ENCODE data around the gene SPTB. TPM values are rescaled to one million over a fixed set of nuclear protein-coding genes. Genes with fewer than 3 reads are reported as not detected.

The SPTB gene
- total RNA-seq, 1 donor from 2014 or later, result 32.7 TPM

DNA sequence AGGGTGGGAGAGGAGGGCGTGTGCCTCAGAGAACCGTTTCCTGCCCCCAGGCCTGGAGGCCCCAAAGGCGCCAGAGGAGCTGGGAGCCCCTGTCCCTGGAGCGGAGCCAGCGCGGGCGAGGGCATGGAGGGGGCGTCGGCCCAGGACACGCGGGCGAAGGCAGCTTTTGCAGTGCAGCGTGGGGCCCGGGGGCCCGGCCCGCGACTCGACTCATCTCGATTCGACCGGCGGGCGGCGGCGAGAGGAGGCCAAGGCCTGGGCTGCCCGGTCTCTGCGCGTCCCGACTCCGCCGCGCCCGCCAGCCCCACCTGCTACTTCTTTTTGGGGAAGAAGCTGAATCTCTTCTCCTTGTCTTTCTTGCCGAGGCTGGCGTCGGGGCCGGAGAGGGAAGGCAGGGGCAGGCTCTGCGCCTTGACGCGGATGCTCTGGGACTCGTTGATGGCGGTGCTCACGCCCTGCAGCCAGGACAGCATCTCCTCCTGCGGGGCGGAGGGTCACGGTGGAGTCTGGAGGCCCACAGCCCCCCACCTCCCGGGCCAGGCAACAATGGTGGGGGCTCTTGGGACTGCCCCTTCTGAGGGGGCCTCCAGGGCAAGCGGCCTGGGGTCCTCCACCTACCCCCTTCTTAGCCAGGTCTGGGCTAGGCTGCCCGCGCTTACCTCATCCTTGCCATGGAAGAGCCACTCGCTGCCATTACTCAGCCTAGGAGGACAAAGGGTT lies 130.6 kb downstream of the SPTB start:
- DNase-seq, result no peak

DNA sequence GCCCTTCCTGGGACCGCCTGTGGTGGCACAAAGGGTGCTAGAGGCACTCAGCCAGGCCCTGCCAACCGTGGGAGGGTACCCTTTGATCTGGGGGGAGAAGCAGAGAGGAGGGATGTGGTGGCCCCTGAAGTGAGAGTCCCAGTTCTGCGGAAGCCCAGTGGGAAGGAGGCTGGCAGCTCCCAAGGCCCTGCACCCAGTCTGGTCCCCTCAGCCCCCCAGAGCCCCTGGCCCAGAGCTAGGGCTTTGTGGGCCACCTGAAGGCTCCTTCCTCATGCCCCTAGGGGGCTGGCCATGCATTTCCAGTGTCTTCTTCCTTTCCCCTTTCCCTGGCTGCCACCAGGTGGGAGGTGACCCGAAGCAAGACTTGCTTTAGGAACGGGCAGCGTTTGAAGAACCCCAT lies 131.2 kb downstream of the SPTB start:
- no peak for DNase-seq

DNA sequence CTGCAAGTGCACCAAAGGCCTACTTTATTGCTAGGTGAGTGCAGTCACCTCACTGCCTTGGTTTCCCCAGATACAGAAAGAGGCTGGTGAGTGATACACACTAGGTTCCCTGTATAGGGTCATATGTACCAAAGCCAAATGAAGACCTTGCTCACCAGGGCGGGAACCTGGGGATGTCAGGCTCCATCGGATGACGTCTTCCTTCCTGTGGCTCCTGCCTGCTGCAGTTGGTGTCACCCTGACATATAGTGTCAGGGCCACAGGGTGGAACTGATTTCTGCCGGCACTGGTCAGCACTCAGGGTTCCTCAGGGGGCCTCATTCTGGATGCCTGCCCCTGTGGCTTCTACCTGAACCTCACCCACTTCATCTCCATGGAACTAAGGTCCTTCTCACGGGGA lies 132.4 kb downstream of the SPTB start:
- no peak for DNase-seq

DNA sequence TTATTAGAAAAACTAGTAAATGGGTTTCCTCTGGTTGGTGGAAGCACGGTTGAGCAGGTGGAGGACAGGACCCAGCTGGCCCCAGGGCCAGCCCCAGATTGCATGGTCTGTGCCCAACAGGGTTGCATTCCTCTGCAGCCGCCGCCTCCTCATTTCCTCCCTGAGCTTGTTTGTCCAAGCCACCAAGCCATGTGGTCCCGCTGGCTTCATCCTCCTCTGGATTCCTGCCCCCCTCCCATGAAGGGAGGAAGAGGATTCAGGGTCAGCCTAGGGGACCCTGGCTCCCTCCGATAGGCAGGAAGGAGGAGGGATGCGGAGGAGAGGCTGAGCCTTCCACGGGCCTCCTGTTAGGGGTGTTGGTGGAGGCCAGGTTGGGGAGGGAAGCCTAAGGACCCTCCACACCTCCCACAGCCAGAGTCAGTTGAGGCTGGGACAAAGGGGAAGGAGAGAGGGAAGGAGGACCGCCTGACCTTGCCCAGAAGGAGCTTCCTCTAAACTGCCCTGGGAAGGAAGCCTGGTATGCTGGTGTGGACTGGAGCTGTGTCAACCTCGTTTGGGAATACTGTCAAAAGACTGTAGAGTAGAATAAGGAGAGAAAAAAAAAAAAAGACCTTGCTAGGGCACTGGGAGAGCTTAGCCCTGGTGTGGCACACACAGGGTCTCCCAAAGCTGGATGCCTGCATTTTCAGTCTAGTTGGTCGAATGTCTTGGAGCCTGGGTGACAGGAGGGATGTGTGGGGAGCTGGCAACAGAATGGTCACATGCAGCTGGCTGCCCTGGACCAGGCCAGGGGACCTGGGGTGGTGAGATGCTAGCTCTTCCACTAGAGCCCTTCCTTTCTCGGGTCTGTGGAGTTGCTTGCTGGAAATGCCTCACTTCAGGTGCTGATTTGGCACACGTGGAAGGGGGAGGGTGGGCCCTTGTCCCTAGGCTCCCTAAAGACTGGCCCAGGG lies 133.1 kb downstream of the SPTB start:
- no peak for DNase-seq

DNA sequence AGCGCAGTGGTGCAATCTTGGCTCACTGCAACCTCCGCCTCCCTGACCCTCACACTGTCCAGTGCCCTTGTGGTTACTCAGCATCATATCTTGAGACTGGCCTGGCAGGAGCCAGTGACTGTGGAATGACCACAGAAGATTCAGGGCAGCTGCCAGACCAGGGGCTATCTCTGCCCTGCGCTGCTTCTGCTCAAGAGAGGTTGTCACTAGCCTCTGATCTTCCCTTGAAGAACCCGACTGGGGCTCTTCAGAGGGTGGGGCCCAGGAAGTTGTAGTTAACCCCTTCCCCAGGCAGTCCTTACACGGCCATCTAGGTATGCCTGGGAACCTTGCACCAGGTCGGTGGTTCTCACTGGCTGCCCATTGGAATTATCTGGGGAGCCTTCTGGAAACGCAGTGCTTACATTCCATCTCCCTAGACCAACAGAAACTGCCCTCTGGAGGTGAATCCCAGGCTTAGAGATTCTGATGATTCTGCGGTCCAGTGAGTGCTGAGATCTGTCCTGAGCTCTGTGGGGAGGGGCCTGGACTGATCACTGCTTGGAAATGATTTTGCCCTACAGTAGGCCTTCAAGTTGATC lies 134.1 kb downstream of the SPTB start:
- DNase-seq, result no peak

DNA sequence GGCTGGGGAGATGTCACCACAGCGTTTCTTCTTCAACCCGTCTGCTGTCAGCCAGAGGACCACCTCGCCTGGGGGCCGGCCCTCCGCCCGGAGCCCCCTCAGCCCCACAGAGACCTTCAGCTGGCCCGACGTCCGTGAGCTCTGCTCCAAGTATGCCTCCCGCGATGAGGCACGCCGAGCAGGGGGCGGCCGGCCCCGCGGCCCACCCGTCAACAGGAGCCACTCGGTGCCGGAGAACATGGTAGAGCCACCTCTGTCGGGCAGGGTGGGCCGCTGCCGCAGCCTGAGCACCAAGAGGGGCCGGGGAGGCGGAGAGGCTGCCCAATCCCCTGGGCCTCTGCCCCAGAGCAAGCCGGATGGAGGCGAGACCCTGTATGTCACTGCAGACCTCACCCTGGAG lies 136.6 kb downstream of the SPTB start:
- no peak for DNase-seq

DNA sequence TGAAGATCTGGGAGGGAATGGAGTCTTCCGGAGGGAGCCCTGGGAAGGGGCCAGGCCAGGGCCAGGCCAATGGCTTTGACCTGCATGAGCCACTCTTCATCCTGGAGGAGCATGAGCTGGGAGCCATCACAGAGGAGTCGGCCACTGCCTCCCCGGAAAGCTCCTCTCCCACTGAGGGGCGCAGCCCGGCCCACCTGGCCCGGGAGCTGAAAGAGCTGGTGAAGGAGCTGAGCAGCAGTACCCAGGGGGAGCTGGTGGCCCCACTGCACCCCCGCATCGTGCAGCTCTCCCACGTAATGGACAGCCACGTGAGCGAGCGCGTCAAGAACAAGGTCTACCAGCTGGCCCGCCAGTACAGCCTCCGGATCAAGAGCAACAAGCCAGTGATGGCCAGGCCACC lies 137.7 kb downstream of the SPTB start:
- DNase-seq, result no peak

DNA sequence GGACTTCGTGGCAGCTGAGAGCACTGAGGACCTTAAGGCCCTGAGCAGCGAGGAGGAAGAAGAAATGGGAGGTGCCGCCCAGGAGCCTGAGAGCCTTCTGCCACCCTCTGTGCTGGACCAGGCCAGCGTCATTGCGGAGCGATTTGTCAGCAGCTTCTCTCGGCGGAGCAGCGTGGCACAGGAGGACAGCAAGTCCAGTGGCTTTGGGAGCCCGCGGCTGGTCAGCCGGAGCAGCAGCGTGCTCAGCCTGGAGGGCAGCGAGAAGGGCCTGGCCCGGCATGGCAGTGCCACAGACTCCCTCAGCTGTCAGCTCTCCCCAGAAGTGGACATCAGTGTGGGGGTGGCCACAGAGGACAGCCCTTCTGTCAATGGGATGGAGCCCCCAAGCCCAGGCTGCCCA lies 138.5 kb downstream of the SPTB start:
- no peak for DNase-seq

DNA sequence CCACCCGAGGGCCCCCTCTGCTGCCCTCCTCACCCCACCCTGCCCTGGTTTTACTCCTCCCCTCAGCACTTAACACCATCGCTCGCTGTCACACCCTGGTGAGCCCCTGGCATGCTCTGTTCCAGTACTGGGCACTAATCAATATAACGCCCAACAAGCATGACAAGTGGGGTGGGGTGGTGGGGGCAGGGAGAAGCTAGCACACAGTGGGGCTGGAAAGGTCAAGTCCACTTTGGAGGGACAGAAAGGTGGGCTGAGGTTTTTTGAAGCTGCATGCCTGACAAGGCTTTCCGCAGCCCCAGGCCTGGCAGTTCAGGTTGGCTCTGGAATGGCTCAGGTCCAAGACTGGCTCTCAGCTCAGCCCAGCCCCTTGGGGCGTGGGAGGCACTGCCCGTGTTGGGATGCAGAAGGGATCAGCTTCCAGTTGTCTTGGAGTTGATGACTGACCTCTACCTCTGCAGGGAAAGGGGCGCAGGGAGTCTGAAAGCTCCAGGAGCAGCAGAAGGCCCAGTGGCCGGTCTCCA lies 141.4 kb downstream of the SPTB start:
- DNase-seq, result no peak

DNA sequence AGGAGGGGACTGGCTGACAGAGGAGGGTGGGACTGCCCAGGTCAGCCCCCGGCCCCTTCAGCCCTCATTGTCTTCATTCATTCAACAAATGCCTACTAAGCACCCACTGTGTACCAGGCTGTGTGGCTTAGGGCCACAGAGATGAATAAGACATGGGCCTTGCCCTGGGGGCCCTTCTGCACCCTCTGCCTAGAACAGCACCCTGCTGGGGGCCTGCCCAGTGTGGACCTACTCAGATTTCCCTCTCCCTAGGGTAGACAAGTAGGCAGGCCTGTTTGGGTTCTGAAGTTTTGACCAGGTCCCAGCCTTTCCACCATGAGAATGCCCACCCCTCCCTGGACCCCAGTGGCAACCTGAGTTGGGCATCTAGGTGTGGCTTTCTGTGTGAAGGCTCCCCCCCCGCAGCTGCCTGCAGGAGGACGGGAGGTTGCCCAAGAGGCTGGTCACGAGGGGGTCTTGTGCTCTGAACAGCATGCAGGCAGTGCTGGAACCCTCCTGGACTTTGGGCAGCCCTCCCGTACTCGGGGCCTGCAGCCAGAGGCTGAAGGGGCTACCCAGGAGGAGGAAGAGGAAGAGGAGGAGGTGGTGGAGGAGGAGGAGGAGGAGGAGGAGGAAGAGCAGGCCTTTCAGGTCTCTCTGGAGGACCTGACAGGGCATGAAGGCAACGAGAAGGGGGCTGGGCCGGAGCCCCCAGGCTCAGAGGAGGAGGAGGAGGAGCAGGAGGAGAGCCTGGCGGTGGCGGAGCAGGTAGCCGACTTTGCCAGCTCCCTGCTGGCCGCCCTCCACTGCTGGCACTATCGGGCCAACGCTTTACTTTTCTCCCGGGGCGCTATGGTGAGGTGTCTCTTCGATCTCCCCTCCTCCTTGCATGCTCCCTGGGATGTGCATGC lies 142.1 kb downstream of the SPTB start:
- DNase-seq, result no peak

DNA sequence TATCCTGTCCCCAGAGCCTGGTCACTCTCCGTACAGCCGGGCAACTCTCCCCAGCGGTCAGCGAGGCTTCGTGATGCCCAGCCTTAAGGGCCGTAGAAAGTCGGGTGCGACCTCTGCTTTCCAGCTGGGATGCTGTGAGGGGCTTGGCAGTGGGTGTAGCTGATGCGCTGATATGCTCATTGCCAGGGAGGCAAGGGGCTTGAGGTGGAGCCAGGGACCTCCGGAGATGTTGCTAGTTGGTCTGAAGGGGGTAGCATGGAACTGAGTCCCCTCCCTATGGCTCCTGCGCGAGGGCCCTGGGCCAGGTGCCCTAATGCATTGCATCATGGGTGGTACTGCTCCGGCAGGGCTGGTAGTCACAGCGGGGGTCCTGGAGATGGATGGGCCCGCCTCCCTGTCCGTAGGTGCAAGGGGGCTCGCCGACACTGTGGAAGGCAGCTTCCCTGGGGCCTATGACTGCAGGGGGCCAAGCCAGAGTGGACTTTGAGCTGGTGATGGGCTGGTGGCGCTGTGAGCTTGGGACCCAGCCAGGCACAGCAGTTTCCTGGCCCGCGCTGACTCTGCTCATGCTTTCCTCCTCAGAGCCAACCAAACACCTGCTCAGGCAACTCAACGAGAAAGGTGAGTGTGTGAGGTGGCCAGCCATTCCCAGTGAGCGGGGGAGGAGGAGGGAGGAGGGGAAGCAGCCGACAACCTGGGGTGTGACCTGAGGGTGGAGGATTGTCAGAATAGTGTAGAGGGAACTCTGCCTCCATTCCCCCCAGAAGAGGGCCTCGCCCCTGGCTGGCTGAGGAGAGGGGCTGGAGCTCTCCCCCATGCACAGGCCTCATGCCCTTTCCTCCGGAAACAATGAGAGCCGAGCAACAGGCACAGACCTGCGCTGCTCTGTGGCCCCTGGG lies 143.2 kb downstream of the SPTB start:
- DNase-seq, result no peak

DNA sequence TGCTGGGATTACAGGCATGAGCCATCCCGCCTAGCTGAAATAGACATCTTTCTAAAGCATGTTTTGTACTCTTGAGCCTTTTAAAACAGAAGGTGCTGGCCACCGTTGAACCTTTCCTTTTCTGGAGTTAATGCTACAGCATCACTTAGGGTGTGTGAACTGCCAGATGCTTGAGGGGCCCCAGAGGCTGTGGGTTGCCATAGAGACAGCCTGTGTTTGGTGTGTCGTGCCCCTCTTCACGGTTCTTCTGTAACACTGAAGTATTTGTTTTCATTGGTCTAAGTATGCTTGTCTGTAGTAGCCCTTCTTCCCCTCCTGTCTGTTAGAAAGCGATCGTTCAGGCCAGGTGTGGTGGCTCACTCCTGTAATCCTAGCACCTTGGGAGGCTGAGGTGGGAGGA lies 144.7 kb downstream of the SPTB start:
- no peak for DNase-seq

DNA sequence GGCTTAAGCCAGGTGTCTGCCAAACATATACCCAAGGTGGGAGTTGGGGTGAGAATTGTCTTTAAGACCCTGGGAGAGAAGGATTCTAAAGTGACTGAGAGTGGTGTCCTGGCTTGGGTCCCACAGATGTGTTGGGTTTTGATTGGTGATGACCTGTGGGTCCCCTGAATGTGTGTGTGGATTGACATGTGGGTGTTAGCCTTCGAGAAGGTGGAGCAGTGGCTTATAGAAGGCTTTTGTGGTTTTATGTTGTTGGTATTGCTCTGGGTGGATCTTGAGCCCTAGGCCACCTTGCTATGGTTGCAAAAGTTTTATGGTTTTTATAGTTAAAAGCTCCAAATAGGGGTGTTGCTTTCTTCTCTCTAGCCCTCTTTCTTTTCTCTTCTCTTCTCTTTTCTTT lies 145.8 kb downstream of the SPTB start:
- no peak for DNase-seq

DNA sequence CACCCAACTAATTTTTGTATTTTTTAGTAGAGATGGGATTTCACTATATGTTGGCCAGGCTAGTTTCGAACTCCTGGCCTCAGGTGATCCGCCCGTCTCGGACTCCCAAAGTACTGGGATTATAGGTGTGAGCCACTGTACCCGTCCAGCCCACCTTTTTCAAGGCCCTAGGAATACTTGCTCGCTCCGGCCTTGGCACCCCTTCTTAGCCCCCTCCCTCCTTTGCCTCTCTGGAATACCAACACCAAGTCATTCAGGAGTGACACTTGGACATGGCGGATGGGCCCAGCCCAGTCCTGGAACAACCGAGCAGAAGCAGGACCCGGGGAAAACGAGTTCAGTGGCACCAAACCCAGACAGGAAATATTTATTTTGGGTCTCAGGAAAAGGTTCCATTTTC lies 146.4 kb downstream of the SPTB start:
- no peak for DNase-seq

DNA sequence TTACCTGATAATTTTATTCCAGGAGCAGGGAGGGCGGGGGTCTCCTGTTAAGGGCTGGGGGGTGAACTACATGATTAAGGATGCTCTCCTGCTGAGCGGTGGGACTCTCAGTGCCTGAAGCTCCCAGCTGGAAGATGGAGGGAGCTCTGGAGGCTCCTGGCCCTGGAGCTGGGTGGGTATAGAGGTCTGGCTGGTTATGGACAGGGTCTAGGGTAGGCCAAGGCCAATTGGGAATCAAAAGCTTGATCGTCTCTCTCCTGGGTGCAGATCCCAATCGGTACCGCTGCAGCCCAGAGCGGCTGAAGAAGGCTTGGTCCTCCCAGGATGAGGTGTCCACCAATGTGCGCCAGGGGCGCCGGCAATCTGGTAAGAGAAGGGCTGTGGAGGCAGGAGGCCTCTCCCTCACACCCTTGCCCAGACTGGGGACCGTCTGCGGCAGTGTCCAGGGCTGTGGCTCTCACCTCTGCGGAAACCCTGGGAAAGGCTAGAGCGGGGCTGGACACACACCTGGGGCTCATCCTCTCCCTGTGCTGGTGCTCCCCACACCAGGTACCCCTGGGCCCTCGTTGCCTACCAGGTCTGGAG lies 147.1 kb downstream of the SPTB start:
- DNase-seq, result no peak

DNA sequence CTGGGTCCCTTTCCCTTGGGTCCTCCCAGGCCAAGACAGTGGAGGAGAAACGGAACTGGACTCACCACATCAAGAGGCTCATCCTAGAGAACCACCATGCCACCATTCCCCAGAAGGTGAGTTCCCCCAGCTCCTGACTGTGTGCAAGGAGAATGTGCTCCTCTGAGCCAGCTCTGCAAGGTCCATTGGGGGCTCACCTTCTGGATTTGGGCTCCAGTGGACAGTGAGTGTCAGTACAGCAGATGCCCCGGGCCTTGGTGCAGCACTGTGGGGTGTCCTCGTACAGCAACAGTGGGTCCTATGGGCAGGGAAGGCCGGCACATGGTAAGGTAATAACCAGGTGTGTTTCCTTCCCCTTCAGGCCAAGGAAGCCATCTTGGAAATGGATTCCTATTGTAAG lies 147.6 kb downstream of the SPTB start:
- DNase-seq, result no peak

DNA sequence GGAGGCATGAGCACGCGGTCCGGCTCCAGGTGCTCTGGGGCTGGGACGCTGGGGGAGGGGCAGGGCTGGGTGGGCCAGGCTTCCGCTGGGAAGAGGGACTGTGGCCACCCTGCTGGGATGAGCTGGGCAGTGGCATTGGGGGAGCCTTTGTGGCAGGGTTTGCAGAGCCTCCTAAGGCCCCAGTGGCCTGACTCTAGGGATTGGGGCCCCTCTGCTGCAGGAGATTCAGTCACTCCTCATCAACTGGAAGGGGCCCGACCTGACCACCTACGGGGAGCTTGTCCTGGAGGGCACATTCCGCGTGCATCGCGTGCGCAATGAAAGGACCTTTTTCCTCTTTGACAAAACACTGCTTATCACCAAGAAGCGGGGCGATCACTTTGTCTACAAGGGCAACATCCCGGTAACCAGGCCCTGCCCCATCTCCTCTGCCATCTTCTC lies 148.5 kb downstream of the SPTB start:
- no peak for DNase-seq

DNA sequence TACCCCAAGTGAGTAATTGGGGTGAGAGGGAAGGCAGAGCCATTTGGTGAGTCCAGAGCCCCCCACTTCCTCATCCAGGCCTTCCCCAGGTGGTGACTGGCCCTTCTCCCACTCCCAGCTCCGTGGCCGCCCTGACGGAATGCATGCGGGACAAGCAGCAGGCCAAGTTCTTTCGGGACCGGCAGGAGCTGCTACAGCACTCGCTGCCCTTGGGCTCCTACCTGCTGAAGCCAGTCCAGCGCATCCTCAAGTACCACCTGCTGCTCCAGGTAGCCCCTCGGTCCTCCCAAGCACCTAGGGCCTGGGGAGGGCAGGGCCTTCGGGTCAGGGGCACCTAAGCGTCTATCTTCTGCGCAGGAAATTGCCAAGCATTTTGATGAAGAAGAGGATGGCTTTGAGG lies 149.0 kb downstream of the SPTB start:
- no peak for DNase-seq

DNA sequence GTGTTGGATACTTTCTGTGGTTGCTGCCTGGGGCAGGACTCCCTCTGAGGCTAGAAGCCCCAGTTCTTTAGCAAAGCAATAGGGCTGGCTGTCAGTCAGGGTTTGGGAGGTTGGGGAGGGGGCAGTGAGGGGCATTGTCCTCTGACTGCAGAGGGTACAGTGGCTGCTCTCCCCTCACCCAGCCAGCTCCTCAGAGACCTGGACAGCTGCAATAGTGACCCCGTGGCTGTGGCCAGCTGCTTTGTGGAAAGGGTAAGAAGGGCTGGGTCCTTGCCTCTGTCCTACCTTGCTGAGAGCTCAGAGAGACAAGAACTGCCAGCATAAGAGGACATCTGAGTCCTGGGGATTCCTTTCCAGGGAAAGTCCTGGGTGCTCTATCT lies 149.7 kb downstream of the SPTB start:
- DNase-seq, result no peak

DNA sequence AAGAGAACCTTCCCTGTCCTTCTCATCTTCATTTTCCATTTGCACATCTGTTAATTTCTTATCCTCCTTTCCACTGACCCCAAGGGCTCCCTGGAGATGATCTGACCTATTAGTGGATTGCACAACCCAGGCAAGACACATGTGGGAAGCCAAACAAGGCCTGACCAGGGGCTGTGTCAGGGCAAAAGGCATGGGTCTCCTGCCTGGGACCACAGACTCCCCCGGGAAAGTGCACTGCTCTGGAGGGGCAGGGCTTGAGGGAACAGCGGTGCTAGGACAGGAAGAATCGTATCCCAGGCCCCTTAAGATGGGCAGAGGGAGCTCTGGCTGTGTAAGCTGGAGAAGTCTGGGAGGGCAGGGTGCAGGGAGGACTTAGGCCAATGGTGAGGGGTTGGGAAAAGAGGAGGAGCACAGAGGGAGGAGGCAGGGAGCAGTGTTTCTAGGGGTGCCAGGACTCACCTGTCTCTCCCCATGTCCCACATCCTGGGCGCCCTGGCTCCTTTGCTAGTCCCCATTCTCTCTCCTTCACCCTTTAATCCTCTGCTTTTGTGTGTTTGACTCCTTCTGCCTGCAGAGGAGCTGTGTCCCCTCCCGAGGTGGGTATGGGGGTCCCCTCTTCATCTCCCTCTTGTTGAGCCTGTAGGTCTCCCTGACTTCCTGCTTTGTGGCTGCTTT lies 150.2 kb downstream of the SPTB start:
- no peak for DNase-seq
